H1 (cell line): ENCODE data around the gene PAEP. TPM values are rescaled to one million over a fixed set of nuclear protein-coding genes. Genes with fewer than 3 reads are reported as not detected.

Source experiments
- CTCF ChIA-PET: fragments of 300-600 bp; sonication (Branson Sonifier 250); formaldehyde crosslinking; loops from one replicate; lab custom pipeline; 2021; ENCODE audit not compliant: partially characterized antibody; lab: Charles Lee
- POLR2A ChIA-PET: fragments of 300-600 bp; sonication (Branson Sonifier 250); formaldehyde crosslinking; loops from one replicate; lab custom pipeline; 2021; ENCODE audit warnings: inconsistent platforms; ENCODE audit not compliant: partially characterized antibody; lab: Charles Lee
- DNase-seq, 2 experiments: peaks; one replicate each; pipeline versions ENCODE4 v3.0.0 to v3.0.0-alpha.2; 2010 to 2022; ENCODE audit warnings: low spot score in 2 of 2, low read depth in 1 of 2, mixed read lengths in 1 of 2
- FAIRE-seq: peaks from 2 replicates; lab custom pipeline; 2011; peaks lifted over from hg19 to GRCh38; lab: Jason Lieb, UNC
- H2AFZ ChIP-seq: 2 replicates; pipeline ENCODE4 v1.8.1; 2012; ENCODE audit warnings: low read length, inconsistent platforms
- H2AK5ac ChIP-seq: 2 replicates; pipeline ENCODE4 v1.6.1; 2013; ENCODE audit warnings: low read depth, low read length
- H2BK120ac ChIP-seq: replicated peaks from 2 replicates; pipeline ENCODE3; 2013; ENCODE audit warnings: low read depth, low read length, inconsistent platforms
- H2BK12ac ChIP-seq: 2 replicates; pipeline ENCODE4 v1.6.1; 2013; ENCODE audit warnings: low read depth, low read length
- H2BK15ac ChIP-seq: 2 replicates; pipeline ENCODE4 v1.6.1; 2013; ENCODE audit warnings: low read length
- H2BK20ac ChIP-seq: 2 replicates; pipeline ENCODE4 v1.6.1; 2013; ENCODE audit warnings: low read length
- H2BK5ac ChIP-seq: 2 replicates; pipeline ENCODE4 v1.6.1; 2013; ENCODE audit warnings: low read depth, low read length
- H3K14ac ChIP-seq: 2 replicates; pipeline ENCODE4 v1.6.1; 2013; ENCODE audit warnings: inconsistent platforms; ENCODE audit not compliant: insufficient read length
- H3K18ac ChIP-seq: 2 replicates; pipeline ENCODE4 v1.6.1; 2013; ENCODE audit warnings: low read length; ENCODE audit errors: extremely low read depth
- H3K23ac ChIP-seq: 2 replicates; pipeline ENCODE4 v1.6.1; 2013; ENCODE audit warnings: inconsistent platforms; ENCODE audit not compliant: insufficient read length
- H3K23me2 ChIP-seq: 2 replicates; pipeline ENCODE4 v1.6.1; 2013; ENCODE audit warnings: low read depth, low read length
- H3K27ac ChIP-seq: 2 replicates; pipeline ENCODE4 v1.6.1; 2011; ENCODE audit warnings: low read depth, low read length, inconsistent platforms
- H3K27me3 ChIP-seq, 4 experiments: replicated peaks in 1 of 4; 1 replicate in 1 of 4; 2 replicates in 3 of 4; pipeline versions ENCODE4 v1.6.1 to v1.8.1; 2011 to 2013; ENCODE audit warnings: low read length in 3 of 4, mild to moderate bottlenecking in 3 of 4, inconsistent platforms in 2 of 4, mixed read lengths in 2 of 4, moderate library complexity in 1 of 4; ENCODE audit not compliant: control insufficient read depth in 3 of 4, insufficient read depth in 3 of 4; ENCODE audit errors: extremely low read depth in 1 of 4
- H3K36me3 ChIP-seq, 4 experiments: 2 replicates each; pipeline versions ENCODE4 v1.6.1 to v1.8.1; 2011 to 2013; ENCODE audit warnings: mild to moderate bottlenecking in 4 of 4, low read length in 3 of 4, moderate library complexity in 2 of 4, control low read depth in 1 of 4, inconsistent platforms in 1 of 4; ENCODE audit not compliant: insufficient read depth in 4 of 4, control insufficient read depth in 2 of 4
- H3K4ac ChIP-seq: replicated peaks from 2 replicates; pipeline ENCODE3; 2013; ENCODE audit warnings: low read length, low read depth, mixed read lengths, inconsistent platforms; ENCODE audit not compliant: insufficient read length
- H3K4me1 ChIP-seq, 4 experiments: replicated peaks in 1 of 4; 1 replicate in 1 of 4; 2 replicates in 3 of 4; pipeline versions ENCODE4 v1.6.1 to v1.8.1; 2011 to 2013; ENCODE audit warnings: low read length in 3 of 4, inconsistent platforms in 2 of 4, mixed read lengths in 1 of 4; ENCODE audit not compliant: insufficient read depth in 4 of 4, control insufficient read depth in 3 of 4
- H3K4me2 ChIP-seq, 2 experiments: 2 replicates each; pipeline versions ENCODE4 v1.6.1 to v1.8.1; 2011 to 2013; ENCODE audit warnings: low read depth in 2 of 2, low read length in 2 of 2, control low read depth in 1 of 2, inconsistent platforms in 1 of 2, mild to moderate bottlenecking in 1 of 2; ENCODE audit not compliant: insufficient read depth in 1 of 2
- H3K4me3 ChIP-seq, 4 experiments: fragments of 200-600, 300-600 bp in 1 of 4; sonication (generic), shearing (Covaris generic), sonication (Bioruptor Twin) in 1 of 4; 2 replicates each; pipeline versions ENCODE4 v1.5.1 to v1.8.1; 2011 to 2016; ENCODE audit warnings: low read length in 4 of 4, low read depth in 3 of 4, control low read depth in 2 of 4, inconsistent platforms in 2 of 4, mild to moderate bottlenecking in 2 of 4, mixed read lengths in 1 of 4, moderate library complexity in 1 of 4; ENCODE audit not compliant: insufficient read depth in 2 of 4; ENCODE audit errors: extremely low read depth in 1 of 4
- H3K56ac ChIP-seq: replicated peaks from 2 replicates; pipeline ENCODE3; 2013; ENCODE audit warnings: low read depth, mild to moderate bottlenecking, mixed read lengths, low read length, inconsistent platforms; ENCODE audit not compliant: insufficient read length
- H3K79me1 ChIP-seq: 2 replicates; pipeline ENCODE4 v1.6.1; 2013; ENCODE audit warnings: low read depth, low read length, control low read depth
- H3K79me2 ChIP-seq, 2 experiments: 2 replicates each; pipeline versions ENCODE4 v1.6.1 to v1.8.1; 2012 to 2013; ENCODE audit warnings: low read length in 2 of 2, mild to moderate bottlenecking in 2 of 2, inconsistent platforms in 1 of 2; ENCODE audit not compliant: insufficient read depth in 2 of 2, control insufficient read depth in 1 of 2
- H3K9ac ChIP-seq, 4 experiments: replicated peaks in 1 of 4; 1 replicate in 1 of 4; 2 replicates in 3 of 4; pipeline versions ENCODE4 v1.6.1 to v1.8.1; 2011 to 2013; ENCODE audit warnings: low read depth in 3 of 4, low read length in 3 of 4, control low read depth in 2 of 4, mild to moderate bottlenecking in 2 of 4, moderate library complexity in 2 of 4, inconsistent platforms in 1 of 4; ENCODE audit errors: extremely low read depth in 1 of 4
- H3K9me3 ChIP-seq, 2 experiments: 2 replicates each; pipeline versions ENCODE4 v1.6.1 to v1.8.1; 2012 to 2013; ENCODE audit warnings: mild to moderate bottlenecking in 2 of 2, moderate library complexity in 2 of 2, control low read depth in 1 of 2, inconsistent platforms in 1 of 2, low read depth in 1 of 2, low read length in 1 of 2, mixed read lengths in 1 of 2; ENCODE audit not compliant: insufficient read depth in 2 of 2
- H4K20me1 ChIP-seq, 2 experiments: replicated peaks in 1 of 2; 2 replicates each; pipeline versions ENCODE3 to v1.8.1; 2011 to 2013; ENCODE audit warnings: inconsistent platforms in 2 of 2, low read length in 2 of 2, mild to moderate bottlenecking in 1 of 2; ENCODE audit not compliant: insufficient read depth in 2 of 2, control insufficient read depth in 1 of 2
- H4K5ac ChIP-seq: 2 replicates; pipeline ENCODE4 v1.6.1; 2013; ENCODE audit warnings: low read length, low read depth, mixed read lengths, inconsistent platforms; ENCODE audit not compliant: insufficient read length
- H4K8ac ChIP-seq: 2 replicates; pipeline ENCODE4 v1.8.0; 2013; ENCODE audit warnings: mild to moderate bottlenecking, moderate library complexity, low read length, inconsistent platforms; ENCODE audit not compliant: insufficient read depth; ENCODE audit errors: extremely low read depth
- H4K91ac ChIP-seq: replicated peaks from 2 replicates; pipeline ENCODE3; 2013; ENCODE audit warnings: low read length, mixed read lengths, inconsistent platforms; ENCODE audit not compliant: insufficient read length
- CBX8 ChIP-seq: fragments of 300-800, 300-1000 bp; sonication (generic); IDR thresholded peaks from 2 replicates; pipeline ENCODE4 v1.7.1; 2016; ENCODE audit warnings: low read depth, low read length, borderline replicate concordance
- CEBPB ChIP-seq: IDR thresholded peaks from 2 replicates; pipeline ENCODE4 v1.6.1; 2012; ENCODE audit warnings: low read depth, low read length
- CREB1 ChIP-seq: IDR thresholded peaks from 2 replicates; pipeline ENCODE4 v1.6.1; 2012; ENCODE audit warnings: inconsistent platforms
- EP300 ChIP-seq, 2 experiments: IDR thresholded peaks; 1 replicate in 1 of 2; 2 replicates in 1 of 2; pipeline ENCODE4 v1.6.1; 2011 to 2012; ENCODE audit warnings: low read depth in 2 of 2, low read length in 2 of 2, mild to moderate bottlenecking in 2 of 2, borderline replicate concordance in 1 of 2, inconsistent platforms in 1 of 2, moderate library complexity in 1 of 2
- JUN ChIP-seq: IDR thresholded peaks from 2 replicates; pipeline ENCODE4 v1.6.1; 2011; ENCODE audit warnings: low read depth, mild to moderate bottlenecking, improper control_type of control experiment, low read length
- JUND ChIP-seq: IDR thresholded peaks from 2 replicates; pipeline ENCODE4 v1.6.1; 2011; ENCODE audit warnings: mild to moderate bottlenecking, improper control_type of control experiment, low read length
- PHF8 ChIP-seq: fragments of 200-600 bp; sonication (generic); conservative IDR thresholded peaks from 2 replicates; pipeline ENCODE4 v1.7.1; 2012; ENCODE audit warnings: low read depth, mild to moderate bottlenecking, inconsistent platforms, low read length, moderate library complexity
- POU5F1 ChIP-seq: IDR thresholded peaks from 2 replicates; pipeline ENCODE4 v1.6.1; 2011; ENCODE audit warnings: low read depth, mild to moderate bottlenecking, low read length, moderate library complexity
- RXRA ChIP-seq: IDR thresholded peaks from 2 replicates; pipeline ENCODE4 v1.6.1; 2011; ENCODE audit warnings: low read depth, mild to moderate bottlenecking, low read length, moderate library complexity; ENCODE audit not compliant: insufficient read depth
- SP2 ChIP-seq: IDR thresholded peaks from 2 replicates; pipeline ENCODE4 v1.6.1; 2012; ENCODE audit warnings: mild to moderate bottlenecking, low read length, inconsistent platforms
- TAF1 ChIP-seq: IDR thresholded peaks from 2 replicates; pipeline ENCODE4 v1.6.1; 2011; ENCODE audit warnings: mild to moderate bottlenecking, low read depth, low read length
- TAF7 ChIP-seq: optimal IDR thresholded peaks from 2 replicates; pipeline ENCODE3; 2011; ENCODE audit warnings: low read depth, mild to moderate bottlenecking, inconsistent platforms, low read length, moderate library complexity, borderline replicate concordance
- TEAD4 ChIP-seq: IDR thresholded peaks from 2 replicates; pipeline ENCODE4 v1.6.1; 2012; ENCODE audit warnings: low read depth, low read length, inconsistent platforms, mixed read lengths
- WGBS, 2 experiments: shearing (Covaris generic) in 1 of 2; methylation state at CpG; one replicate each; pipeline versions ENCODE4 v1.1.6 to v1.1.7; 2013 to 2015; ENCODE audit warnings: low lambda C conversion rate in 2 of 2, mixed read lengths in 2 of 2, inconsistent platforms in 1 of 2, low coverage in 1 of 2, missing lambda C conversion rate in 1 of 2; ENCODE audit not compliant: insufficient replicate concordance in 2 of 2, insufficient coverage in 1 of 2, insufficient read length in 1 of 2; ENCODE audit errors: extremely low coverage in 1 of 2, missing lambda C conversion rate in 1 of 2; 5-methylcytosine and 5-hydroxymethylcytosine counted together
- polyA plus RNA-seq, 7 experiments: library from polyadenylated mRNA; depleted of rRNA in 3 of 7; stranded (reverse) in 5 of 7; unstranded in 2 of 7; fragments of >200 nt in 5 of 7; fragments of 200-250 nt in 2 of 7; gene quantifications; 1 replicate in 5 of 7; 2 replicates in 1 of 7; 4 replicates in 1 of 7; pipeline versions ENCODE4 v1.2.1 to v1.2.3, GENCODE V29; 2011 to 2013; ENCODE audit warnings: missing spikeins in 2 of 7, mixed read lengths in 2 of 7
- total RNA-seq: library from RNA; stranded (reverse); fragmentation: NEBNext Ultra II Directional; extraction: Animal tissue kit (Norgen Biotek cat#: 25700); gene quantifications from 2 replicates; pipeline ENCODE4 v1.2.1, GENCODE V29; 2021
- TF ChIP-seq, protein P1 (sequence below): IDR thresholded peaks from 2 replicates; pipeline ENCODE4 v1.6.1; 2011; ENCODE audit warnings: low read depth, mild to moderate bottlenecking, low read length; ENCODE audit not compliant: insufficient read depth

PAEP gene
- total and polyA plus RNA-seq, 2 of the 8 experiments (the other 6 are each of a cell fraction or from before 2014, with no cell fraction given) = not detected

DNA sequence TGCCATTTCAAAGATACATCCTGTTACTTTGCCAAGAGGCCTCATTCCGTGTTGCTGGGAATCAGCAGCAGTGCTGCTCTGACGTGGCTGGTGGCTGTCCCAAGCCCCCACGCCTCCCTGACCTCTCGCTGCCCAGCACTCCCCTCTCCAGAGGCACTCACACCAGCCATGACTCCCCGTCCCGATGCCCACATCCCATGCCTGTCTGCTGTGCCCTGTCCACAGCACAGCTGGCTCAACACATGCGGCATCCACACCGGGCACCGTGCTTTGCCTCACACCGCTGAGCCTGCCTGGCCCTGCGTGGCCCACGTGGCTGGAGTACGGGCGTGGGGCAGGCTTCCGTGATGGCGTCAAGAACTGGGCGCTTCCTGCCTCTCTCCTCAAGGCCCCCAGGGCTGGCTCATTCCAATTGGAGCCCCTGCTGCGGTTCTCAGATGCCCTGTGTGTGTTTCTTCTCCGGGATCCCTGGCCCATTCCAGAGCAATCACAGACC is 48.2 kb upstream of the PAEP start:
- no peaks in the 10 kb centered on the region for H3K79me2 ChIP-seq
- H3K23me2 ChIP-seq = no peaks in the 10 kb centered on the region; the same call in 1 of the 2 replicates
- DNase-seq (peak in 1 of 2 experiments; percentile 22), FAIRE-seq (no peak)
- no peak overlapping the region for H4K5ac ChIP-seq
- no peak overlapping the region for H3K23ac ChIP-seq
- H3K4me1 ChIP-seq = no peaks in the 10 kb centered on the region
- no peaks in the 10 kb centered on the region for H3K36me3 ChIP-seq
- ChIA-PET CTCF (interaction anchor here (0.6 to 1.4 kb wide), 4 partner anchors 11 to 200 kb away, joined by 3 to 4 read pairs (median 3); no protein-coding TSS in a partner anchor), POLR2A (no interaction called here)
- no peaks in the 10 kb centered on the region for H4K20me1 ChIP-seq
- no peak overlapping the region for H3K4ac ChIP-seq
- H3K18ac ChIP-seq = no peak overlapping the region
- H2BK120ac ChIP-seq = no peak overlapping the region
- no peaks in the 10 kb centered on the region for H3K9me3 ChIP-seq
- no peaks in the 10 kb centered on the region for H3K79me1 ChIP-seq
- no peak overlapping the region for H3K56ac ChIP-seq
- H3K4me2 ChIP-seq = no peak overlapping the region
- 0 out of 2 replicates have a peak overlapping the region, but pooled peaks have one; percentile 52 for H2BK5ac ChIP-seq
- H3K9ac ChIP-seq = no peak overlapping the region
- peak overlapping the region; percentile 55 for H4K91ac ChIP-seq
- H3K4me3 ChIP-seq = no peak overlapping the region
- no peak overlapping the region for H3K14ac ChIP-seq
- no peaks in the 10 kb centered on the region for H3K27me3 ChIP-seq
- peak overlapping the region; percentile 88; the same call in 1 of the 2 replicates for H2BK15ac ChIP-seq
- H3K27ac ChIP-seq = no peak overlapping the region
- no peak overlapping the region for H2AK5ac ChIP-seq
- peak overlapping the region; percentile 27; the same call in 1 of the 2 replicates for H2BK12ac ChIP-seq
- H2BK20ac ChIP-seq = 0 out of 2 replicates have a peak overlapping the region, but pooled peaks have one; percentile 32
- H4K8ac ChIP-seq = no peak overlapping the region
- no peak overlapping the region for H2AFZ ChIP-seq
- 84% methylated on average over 19 of the region's 19 CpGs; no CpG with 5 or more reads in 1 of the 2 experiments for WGBS, 2 experiments
- TF ChIP-seq TAF1 = no peak
- TF ChIP-seq, protein P1, sequence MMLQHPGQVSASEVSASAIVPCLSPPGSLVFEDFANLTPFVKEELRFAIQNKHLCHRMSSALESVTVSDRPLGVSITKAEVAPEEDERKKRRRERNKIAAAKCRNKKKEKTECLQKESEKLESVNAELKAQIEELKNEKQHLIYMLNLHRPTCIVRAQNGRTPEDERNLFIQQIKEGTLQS = no peak
- no peak for TF ChIP-seq JUND
- no peak for TF ChIP-seq EP300 (IDR thresholded peaks at IDR 0.05; ENCODE audit: borderline replicate concordance in 1 of 2, low read depth in 2 of 2, low read length in 2 of 2)
- TF ChIP-seq CEBPB = no peak
- TF ChIP-seq SP2 = no peak
- TF ChIP-seq POU5F1 = no peak
- TF ChIP-seq RXRA = no peak
- TF ChIP-seq PHF8 = no peak
- no peak for TF ChIP-seq CREB1
- TF ChIP-seq CBX8 = no peak
- TF ChIP-seq TEAD4 = no peak
- no peak for TF ChIP-seq TAF7
- no peak for TF ChIP-seq JUN
